ENCODE data around the gene LRRN2. TPM values are rescaled to one million over a fixed set of nuclear protein-coding genes. Genes with fewer than 3 reads are reported as not detected.

The LRRN2 gene
- polyA plus RNA-seq, 1 experiment, result not detected

- H3K27ac ChIP-seq (ENCODE audit: low read depth, low read length), result no peak overlapping the region
- TF ChIP-seq CTCF (IDR thresholded peaks at IDR 0.05; ENCODE audit: low read depth, low read length), result 0 out of 2 replicates have a peak, but pooled peaks have one; percentile 15
- POLR2A ChIA-PET, result no interaction called here
- DNase-seq (ENCODE audit: low read depth, low spot score), result no peak
- no peaks in the 10 kb centered on the region; the same call in 1 of the 2 replicates for H3K9me3 ChIP-seq (ENCODE audit: control insufficient read depth, insufficient read depth, low read length)
- peaks cover 52% of the 10 kb centered on the region for H3K27me3 ChIP-seq (ENCODE audit: control insufficient read depth, insufficient read depth, low read length)
- CTCF ChIA-PET, result no interaction called here
- H3K4me3 ChIP-seq (ENCODE audit: low read depth, low read length), result no peak overlapping the region
These were observed 84.6 kb downstream of the LRRN2 start for GRCh38 chr1:204600968-204601367.

- ChIA-PET POLR2A (no interaction called here), CTCF (interaction anchor here (0.6 kb wide), 1 partner anchor 658 kb away, joined by 3 read pairs; no protein-coding TSS in a partner anchor)
- H3K27me3 ChIP-seq (ENCODE audit: control insufficient read depth, insufficient read depth, low read length), result peaks cover 46% of the 10 kb centered on the region
- DNase-seq (ENCODE audit: low read depth, low spot score), result no peak
- TF ChIP-seq CTCF (IDR thresholded peaks at IDR 0.05; ENCODE audit: low read depth, low read length), result no peak
- H3K4me3 ChIP-seq (ENCODE audit: low read depth, low read length), result no peak overlapping the region
- no peaks in the 10 kb centered on the region; the same call in 1 of the 2 replicates for H3K9me3 ChIP-seq (ENCODE audit: control insufficient read depth, insufficient read depth, low read length)
- no peak overlapping the region for H3K27ac ChIP-seq (ENCODE audit: low read depth, low read length)
These were observed 85.3 kb downstream of the LRRN2 start for GRCh38 chr1:204600203-204600602.

- Histone ChIP-seq H3K4me3 (ENCODE audit: low read depth, low read length) (no peak overlapping the region), H3K9me3 (ENCODE audit: control insufficient read depth, insufficient read depth, low read length) (no peaks in the 10 kb centered on the region; the same call in 1 of the 2 replicates)
- POLR2A ChIA-PET, result no interaction called here
These were observed 85.9 kb downstream of the LRRN2 start for GRCh38 chr1:204599596-204599995.

GRCh38 chr1:204599098-204599497, 86.4 kb downstream of the LRRN2 start:
- POLR2A ChIA-PET, result no interaction called here
- Histone ChIP-seq H3K9me3 (ENCODE audit: control insufficient read depth, insufficient read depth, low read length) (no peaks in the 10 kb centered on the region; the same call in 1 of the 2 replicates), H3K27ac (ENCODE audit: low read depth, low read length) (no peak overlapping the region), H3K4me3 (ENCODE audit: low read depth, low read length) (no peak overlapping the region), H3K27me3 (ENCODE audit: control insufficient read depth, insufficient read depth, low read length) (peaks cover 40% of the 10 kb centered on the region)
- CTCF ChIA-PET, result interaction anchor here (1.7 kb wide), 1 partner anchor 148 kb away, joined by 5 read pairs; no protein-coding TSS in a partner anchor
- TF ChIP-seq CTCF (IDR thresholded peaks at IDR 0.05; ENCODE audit: low read depth, low read length), result no peak
- no peak for DNase-seq (ENCODE audit: low read depth, low spot score)

More at GRCh38 chr1:204599596-204599995, 85.9 kb downstream of the LRRN2 start:
- Histone ChIP-seq H3K27me3 (ENCODE audit: control insufficient read depth, insufficient read depth, low read length) (peaks cover 41% of the 10 kb centered on the region), H3K27ac (ENCODE audit: low read depth, low read length) (no peak overlapping the region)
- no peak for DNase-seq (ENCODE audit: low read depth, low spot score)
- no peak for TF ChIP-seq CTCF (IDR thresholded peaks at IDR 0.05; ENCODE audit: low read depth, low read length)
- CTCF ChIA-PET, result no interaction called here

GRCh38 chr1:204598319-204598969, 87.1 kb downstream of the LRRN2 start:
- ChIA-PET CTCF (interaction anchor here (1.7 kb wide), 1 partner anchor 148 kb away, joined by 5 read pairs; no protein-coding TSS in a partner anchor), POLR2A (no interaction called here)
- H3K27me3 ChIP-seq (ENCODE audit: control insufficient read depth, insufficient read depth, low read length), result peaks cover 39% of the 10 kb centered on the region
- no peak for DNase-seq (ENCODE audit: low read depth, low spot score)
- TF ChIP-seq CTCF (IDR thresholded peaks at IDR 0.05; ENCODE audit: low read depth, low read length), result no peak
- no peak overlapping the region for H3K4me3 ChIP-seq (ENCODE audit: low read depth, low read length)
- H3K9me3 ChIP-seq (ENCODE audit: control insufficient read depth, insufficient read depth, low read length), result no peaks in the 10 kb centered on the region; the same call in 1 of the 2 replicates
- H3K27ac ChIP-seq (ENCODE audit: low read depth, low read length), result no peak overlapping the region
